Activated T-helper 17 cell treated with anti-CD3 and anti-CD28 coated beads, Interleukin-2, amount 50 U/mL, for 72 hours (primary cell): Measurements from ENCODE around the gene ZCCHC17. TPM values are rescaled to one million over a fixed set of nuclear protein-coding genes. Genes with fewer than 3 reads are reported as not detected.

Experiments
- ATAC-seq: fragments of 150-1000 bp; cut with Tn5 transposase; replicated peaks from 2 replicates; pipeline ENCODE4 v1.10.0; 2021; ENCODE audit warnings: mild to moderate bottlenecking, moderate library complexity
- H3K27ac Mint-ChIP-seq: one replicate; pipeline ENCODE4 v1.8.0; 2022; ENCODE audit warnings: mixed read lengths
- H3K27me3 Mint-ChIP-seq: one replicate; pipeline ENCODE4 v1.8.0; 2022; ENCODE audit warnings: mixed read lengths
- H3K36me3 Mint-ChIP-seq: one replicate; pipeline ENCODE4 v1.8.0; 2022; ENCODE audit warnings: low read depth, mild to moderate bottlenecking, mixed read lengths
- H3K4me1 Mint-ChIP-seq: one replicate; pipeline ENCODE4 v1.8.0; 2022; ENCODE audit warnings: mixed read lengths
- H3K4me3 Mint-ChIP-seq: one replicate; pipeline ENCODE4 v1.8.0; 2022; ENCODE audit warnings: mild to moderate bottlenecking, mixed read lengths
- H3K9me3 Mint-ChIP-seq: one replicate; pipeline ENCODE4 v1.8.0; 2022; ENCODE audit warnings: mixed read lengths
- total RNA-seq, 2 donors: library from RNA; stranded (reverse); gene quantifications; one replicate each; pipeline ENCODE4 v1.2.3, GENCODE V29; 2022

Gene ZCCHC17
- total RNA-seq, 2 donors from 2014 or later = 17.3 to 27.2 TPM

GRCh38 chr1:31405578-31406245 is 108.9 kb downstream of the ZCCHC17 start:
- H3K36me3 Mint-ChIP-seq = no peaks in the 10 kb centered on the region
- H3K27ac Mint-ChIP-seq = no peak overlapping the region
- no peaks in the 10 kb centered on the region for H3K4me1 Mint-ChIP-seq
- no peaks in the 10 kb centered on the region for H3K9me3 Mint-ChIP-seq
- no peak for ATAC-seq
- no peak overlapping the region for H3K4me3 Mint-ChIP-seq
- peaks cover 17% of the 10 kb centered on the region for H3K27me3 Mint-ChIP-seq

- H3K27ac Mint-ChIP-seq = no peak overlapping the region
- no peak overlapping the region for H3K4me3 Mint-ChIP-seq
- no peaks in the 10 kb centered on the region for H3K36me3 Mint-ChIP-seq
- no peaks in the 10 kb centered on the region for H3K4me1 Mint-ChIP-seq
- H3K27me3 Mint-ChIP-seq = peaks cover 27% of the 10 kb centered on the region
- ATAC-seq = no peak
- H3K9me3 Mint-ChIP-seq = no peaks in the 10 kb centered on the region
Observed at GRCh38 chr1:31407029-31407626, 110.3 kb downstream of the ZCCHC17 start.

GRCh38 chr1:31408788-31409318 is 112.0 kb downstream of the ZCCHC17 start:
- ATAC-seq = no peak
- Mint-ChIP-seq H3K4me3 (no peak overlapping the region), H3K36me3 (no peaks in the 10 kb centered on the region), H3K9me3 (no peaks in the 10 kb centered on the region), H3K27ac (no peak overlapping the region), H3K4me1 (peaks cover 4% of the 10 kb centered on the region), H3K27me3 (peaks cover 36% of the 10 kb centered on the region)

- Mint-ChIP-seq H3K9me3 (no peaks in the 10 kb centered on the region), H3K36me3 (no peaks in the 10 kb centered on the region), H3K4me1 (peaks cover 5% of the 10 kb centered on the region), H3K27ac (no peak overlapping the region), H3K27me3 (peaks cover 49% of the 10 kb centered on the region), H3K4me3 (no peak overlapping the region)
- ATAC-seq = no peak
Observed at GRCh38 chr1:31409946-31410858, 113.4 kb downstream of the ZCCHC17 start.

GRCh38 chr1:31410871-31411270 is 114.0 kb downstream of the ZCCHC17 start:
- no peak overlapping the region for H3K4me3 Mint-ChIP-seq
- ATAC-seq = no peak
- H3K27ac Mint-ChIP-seq = no peak overlapping the region
- H3K36me3 Mint-ChIP-seq = no peaks in the 10 kb centered on the region
- peaks cover 56% of the 10 kb centered on the region for H3K27me3 Mint-ChIP-seq
- H3K9me3 Mint-ChIP-seq = no peaks in the 10 kb centered on the region
- peaks cover 5% of the 10 kb centered on the region for H3K4me1 Mint-ChIP-seq

GRCh38 chr1:31412205-31412604 is 115.4 kb downstream of the ZCCHC17 start:
- Mint-ChIP-seq H3K4me1 (peaks cover 5% of the 10 kb centered on the region), H3K9me3 (no peaks in the 10 kb centered on the region), H3K27me3 (peaks cover 63% of the 10 kb centered on the region), H3K36me3 (no peaks in the 10 kb centered on the region), H3K27ac (no peak overlapping the region), H3K4me3 (peak overlapping the region; percentile 86)
- ATAC-seq = no peak

GRCh38 chr1:31412732-31413404 is 116.0 kb downstream of the ZCCHC17 start, which contains the start of gene SERINC2:
Gene SERINC2 (plus strand): TSS chr1:31413213. CDS start chr1:31413266, 53 bp downstream.
- H3K4me1 Mint-ChIP-seq = peaks cover 5% of the 10 kb centered on the region
- H3K27me3 Mint-ChIP-seq = peaks cover 68% of the 10 kb centered on the region
- H3K27ac Mint-ChIP-seq = no peak within 1 kb of the TSS
- peak; percentile 72 for ATAC-seq
- peak within 1 kb of the TSS; percentile 86 for H3K4me3 Mint-ChIP-seq
- H3K9me3 Mint-ChIP-seq = no peaks in the 10 kb centered on the region
- no peaks in the 10 kb centered on the region for H3K36me3 Mint-ChIP-seq

GRCh38 chr1:31413405-31414001 is 116.7 kb downstream of the ZCCHC17 start:
- Mint-ChIP-seq H3K4me3 (peak overlapping the region; percentile 86), H3K36me3 (no peaks in the 10 kb centered on the region)
- ATAC-seq = peak; percentile 58

More at GRCh38 chr1:31413405-31414001, 116.7 kb downstream of the ZCCHC17 start:
- peaks cover 5% of the 10 kb centered on the region for H3K4me1 Mint-ChIP-seq
- H3K27me3 Mint-ChIP-seq = peaks cover 64% of the 10 kb centered on the region
- H3K9me3 Mint-ChIP-seq = no peaks in the 10 kb centered on the region
- no peak overlapping the region for H3K27ac Mint-ChIP-seq

Other genes with a start within 250 kb of the ZCCHC17 start
- gene PUM1, start 231.3 kb upstream of the ZCCHC17 start, total RNA-seq = 100 to 1,000 TPM; 109 to 114 TPM
- gene NKAIN1, start 57.1 kb upstream of the ZCCHC17 start, total RNA-seq = not detected
- 100 to 1,000 TPM in 1 of 2 donors, 10 to 100 TPM in 1; 62.2 to 115 TPM for gene SNRNP40, start 244 bp upstream of the ZCCHC17 start, total RNA-seq
- gene FABP3, start 76.0 kb downstream of the ZCCHC17 start, total RNA-seq = not detected
- under 1 TPM in 1 of 2 donors, not detected in 1; 0.13 TPM for gene SERINC2, start 116.2 kb downstream of the ZCCHC17 start, total RNA-seq